Daoy (cell line): ENCODE data around the gene DUSP7. TPM values are rescaled to one million over a fixed set of nuclear protein-coding genes. Genes with fewer than 3 reads are reported as not detected.

ENCODE experiments used
- DNase-seq: peaks from one replicate; pipeline ENCODE4 v3.0.0-alpha.2; 2015; ENCODE audit warnings: low read depth
- total RNA-seq: library from RNA; depleted of rRNA; stranded (reverse); fragments of >200 nt; shearing (Covaris generic); gene quantifications from 2 replicates; pipeline ENCODE4 v1.2.3, GENCODE V29; 2014

DUSP7 gene
- total RNA-seq, 1 experiment from 2014 or later: 14.2 TPM

DNA sequence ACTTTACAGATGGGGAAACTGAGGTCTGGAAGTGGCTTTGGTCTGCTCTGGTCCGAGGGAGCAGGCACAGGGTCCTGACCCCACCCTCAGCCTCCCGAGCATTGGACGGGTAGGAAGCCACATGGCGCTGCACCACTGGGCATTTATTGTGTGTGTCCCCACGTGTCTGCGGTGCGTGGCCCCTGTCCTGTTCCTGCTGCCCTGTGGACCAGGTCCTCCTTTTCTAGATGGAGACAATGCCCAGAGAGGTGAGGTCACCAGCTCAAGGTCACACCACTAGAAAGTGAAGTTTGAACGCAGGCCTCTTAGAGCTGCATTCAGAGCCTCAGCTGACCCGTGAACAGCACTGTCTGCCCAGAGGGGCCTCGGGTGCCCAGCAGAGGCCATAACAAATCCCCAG is 26.8 kb downstream of the DUSP7 start:
- no peak for DNase-seq

DNA sequence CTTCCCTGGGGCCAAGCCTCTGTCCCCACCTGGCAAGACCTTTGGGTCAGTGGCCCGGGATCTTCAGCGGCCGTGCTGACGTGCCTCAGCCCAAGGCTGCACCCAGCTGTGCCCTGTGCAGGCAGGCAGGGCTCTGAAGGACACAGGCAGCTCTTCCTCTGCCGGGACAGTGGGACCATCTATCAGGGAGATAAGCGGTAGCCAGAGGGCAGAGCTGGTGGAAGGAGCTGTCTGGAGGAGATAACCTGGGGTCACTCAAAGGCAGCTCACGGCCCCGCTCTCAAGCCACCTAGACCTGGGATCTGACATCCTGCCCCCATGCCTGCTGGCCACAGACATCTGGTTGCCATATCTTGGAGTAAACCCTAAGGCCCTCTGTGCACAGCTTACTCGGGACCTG is 27.3 kb downstream of the DUSP7 start:
- DNase-seq: no peak

DNA sequence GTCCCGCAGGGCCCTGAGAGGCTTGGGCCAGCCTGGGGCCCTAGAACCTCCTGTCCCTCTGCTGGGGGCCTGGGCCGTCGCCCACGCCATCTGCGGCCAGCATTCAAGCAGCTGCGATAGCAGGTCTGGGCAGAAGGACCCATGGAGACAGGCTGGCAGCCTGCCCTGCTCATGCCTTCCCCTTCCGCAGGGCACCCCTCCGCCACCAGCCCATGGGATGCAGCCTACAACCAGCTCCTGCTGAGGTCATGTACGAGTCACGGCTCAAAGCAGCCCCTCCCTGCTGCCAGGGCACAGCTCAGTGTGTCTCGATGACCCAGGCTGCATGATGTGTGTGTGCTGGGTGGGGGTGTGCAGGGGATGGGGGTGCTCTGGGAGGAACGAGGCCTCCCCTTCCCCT is 27.8 kb downstream of the DUSP7 start:
- DNase-seq: peak; percentile 21

DNA sequence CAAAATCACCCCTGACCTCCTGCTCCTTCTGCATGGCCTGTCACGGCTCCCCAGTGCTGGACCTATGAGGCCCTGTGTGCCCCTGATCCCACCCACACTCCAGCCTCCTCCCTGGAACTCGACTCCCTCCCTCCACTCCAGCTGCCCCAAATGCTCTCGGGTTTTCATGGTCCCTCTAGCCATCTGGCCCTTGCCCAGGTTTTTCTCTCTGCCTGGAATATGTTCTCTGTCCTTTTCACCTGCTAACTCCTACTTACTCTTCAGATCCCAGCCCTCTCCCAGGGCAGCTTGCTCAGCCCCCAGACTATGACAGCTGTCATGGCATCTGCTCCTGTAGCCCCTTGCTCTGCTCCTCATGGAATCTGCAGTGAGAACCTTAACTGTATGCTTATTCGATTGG is 30.3 kb downstream of the DUSP7 start:
- DNase-seq: no peak

DNA sequence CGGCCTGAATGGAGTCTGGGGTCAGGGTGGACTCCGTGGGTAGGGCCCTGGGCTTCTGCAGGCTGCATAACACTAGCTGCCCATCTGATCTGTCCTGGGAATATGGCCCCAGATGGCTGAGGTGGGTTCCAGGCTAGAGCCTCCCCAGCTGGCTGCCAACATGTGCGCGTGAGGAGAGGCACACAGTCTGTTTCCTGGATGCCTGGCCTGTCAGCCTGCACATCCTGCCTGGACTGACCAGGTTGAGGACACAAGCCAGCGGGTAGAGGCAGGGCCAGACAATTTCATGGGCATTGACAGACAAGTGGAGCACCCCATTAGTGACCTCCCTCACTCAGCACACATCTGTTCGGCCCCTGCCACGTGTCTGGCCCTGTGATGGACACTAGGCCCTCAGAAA is 30.9 kb downstream of the DUSP7 start:
- DNase-seq: no peak

DNA sequence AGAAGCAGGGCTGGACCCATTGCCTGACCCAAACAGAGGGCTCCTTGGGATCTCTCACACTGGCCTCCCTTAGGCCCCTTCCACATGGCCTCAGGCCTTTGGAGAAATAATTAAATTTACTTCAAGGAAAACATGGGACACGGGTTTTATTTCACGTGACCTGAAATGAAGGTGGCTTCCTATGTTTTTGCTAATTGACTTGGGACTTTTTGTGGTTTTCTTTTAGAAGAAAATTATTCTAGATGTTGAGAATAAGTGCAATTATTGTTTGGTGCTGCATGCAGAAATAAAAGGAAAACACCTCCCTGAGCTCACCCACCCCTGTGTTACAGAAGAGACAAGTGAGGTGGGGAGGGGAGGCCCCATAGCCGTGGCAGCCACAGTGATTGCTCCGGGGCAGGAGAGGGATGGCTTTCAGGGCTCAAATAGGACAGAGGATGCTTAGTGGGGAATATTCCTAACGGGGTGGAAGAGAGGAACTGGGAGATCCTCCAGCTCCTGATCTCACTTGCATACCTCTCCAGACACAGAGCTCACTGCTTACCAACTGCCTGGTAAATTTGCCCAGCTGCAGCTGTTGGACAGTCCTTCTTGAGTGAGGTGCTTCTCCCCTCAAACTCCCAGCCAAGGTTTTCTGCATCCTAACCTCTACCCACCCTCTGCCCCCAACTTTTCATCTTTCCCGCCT is 31.5 kb downstream of the DUSP7 start:
- no peak for DNase-seq

DNA sequence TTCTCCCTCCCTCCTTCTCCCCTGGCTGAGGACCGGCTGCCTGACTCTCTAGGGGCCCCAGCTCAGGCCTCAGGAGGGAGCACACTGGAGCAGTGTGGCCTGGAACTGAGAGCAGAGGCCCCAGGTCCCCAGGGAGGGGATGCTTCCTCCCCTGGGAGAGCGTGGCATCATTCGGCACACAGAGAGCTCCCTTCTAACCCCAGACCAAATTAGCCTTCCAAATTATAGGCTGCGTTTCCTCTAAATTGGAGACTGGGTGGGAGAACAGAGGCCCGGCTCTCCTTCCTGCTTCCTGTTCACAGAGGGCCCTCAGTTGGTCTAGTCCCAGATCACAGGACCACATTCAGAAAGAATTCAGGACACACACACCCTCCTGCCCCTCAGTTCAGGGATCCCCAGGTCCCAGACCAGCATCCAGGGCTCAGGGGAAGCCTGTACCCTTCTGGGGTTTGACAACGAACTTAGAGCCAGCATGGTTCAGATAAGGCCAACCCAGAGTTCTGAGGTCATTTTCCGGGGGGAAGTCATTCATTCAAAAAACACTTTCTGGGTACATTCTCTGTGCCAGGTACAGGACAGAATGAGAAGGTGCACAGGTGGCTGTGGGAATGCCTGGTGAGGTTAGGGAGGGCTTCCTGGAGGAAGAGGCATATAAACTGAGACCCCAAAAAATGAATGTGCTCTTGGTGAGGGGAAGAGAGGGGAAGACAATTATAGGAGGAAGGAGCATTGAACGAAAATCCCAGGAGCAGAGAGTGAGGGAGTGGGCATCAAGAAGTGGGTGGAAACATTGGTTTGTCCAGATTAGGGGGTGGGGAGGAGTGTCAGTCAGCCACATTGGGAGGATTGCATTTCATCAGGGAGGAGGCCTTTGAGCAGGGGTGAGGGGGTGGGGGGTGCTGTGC is 32.3 kb downstream of the DUSP7 start:
- DNase-seq: no peak

DNA sequence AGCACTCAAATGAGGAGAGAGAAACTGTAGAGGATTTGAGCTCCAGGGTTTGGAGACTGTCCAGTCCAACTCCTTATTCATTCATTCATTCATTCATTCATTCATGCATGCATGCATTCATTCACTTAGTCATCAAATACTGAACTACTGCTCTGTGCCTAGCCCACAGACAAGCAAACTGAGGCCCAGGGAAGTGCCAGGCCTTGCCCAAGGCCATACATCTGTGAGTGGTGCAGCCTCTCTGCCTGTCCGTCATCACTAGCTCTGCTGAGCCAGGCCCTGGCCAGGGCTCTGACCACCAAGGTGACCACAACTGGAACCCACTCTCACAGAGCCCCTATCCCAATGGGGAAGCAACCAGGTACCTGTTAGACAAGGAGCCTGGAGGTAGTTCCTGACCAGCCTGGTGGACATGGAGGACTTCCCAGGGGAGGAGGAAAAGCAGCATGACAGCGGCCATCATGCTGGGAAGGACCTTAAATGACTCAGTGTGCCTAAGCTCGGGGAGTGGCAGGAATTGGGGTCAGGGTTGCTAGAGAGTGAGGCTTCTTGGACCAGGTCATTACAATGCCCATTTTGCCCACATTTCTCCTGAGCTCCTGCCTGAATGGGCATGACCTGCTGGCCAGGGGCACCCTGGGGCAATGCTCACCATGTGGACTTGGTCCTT is 33.1 kb downstream of the DUSP7 start:
- no peak for DNase-seq

DNA sequence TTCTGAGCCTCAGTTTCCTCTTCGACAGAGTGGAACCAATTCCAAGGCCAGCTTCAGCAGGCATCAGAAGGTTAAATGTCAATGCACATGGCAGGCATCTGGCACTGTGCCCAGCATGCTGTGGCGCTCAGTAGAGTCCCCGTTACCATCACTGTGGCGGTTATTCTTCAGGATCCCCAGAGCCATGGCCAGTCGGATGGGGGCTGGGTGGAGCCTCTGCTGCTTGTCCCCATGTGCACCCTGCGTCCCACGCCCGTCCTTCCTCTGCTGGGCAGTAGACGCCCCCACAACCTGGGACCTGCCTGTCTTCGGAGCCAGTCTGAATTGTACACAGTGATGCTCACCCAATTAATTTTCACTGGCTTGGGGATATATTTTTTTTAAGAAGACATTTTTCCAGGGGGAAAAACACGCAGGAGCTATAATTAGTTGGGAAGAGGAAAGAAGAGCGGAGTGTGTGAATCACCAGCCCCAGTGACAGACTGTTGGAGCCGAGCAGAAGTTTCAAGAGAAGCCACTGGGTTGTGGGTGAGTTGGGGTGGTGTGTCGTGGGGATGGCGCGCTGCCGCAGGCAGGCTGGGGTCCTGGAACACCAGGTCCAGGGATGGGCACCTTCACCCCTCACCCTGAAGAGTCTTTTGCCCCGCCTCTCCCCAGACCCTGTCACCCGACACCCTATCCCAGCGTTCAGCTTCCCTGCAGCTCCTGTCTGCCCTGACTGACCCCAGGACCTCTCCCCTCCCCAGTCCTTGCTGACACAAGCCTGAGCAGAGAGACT is 33.9 kb downstream of the DUSP7 start:
- DNase-seq: no peak

DNA sequence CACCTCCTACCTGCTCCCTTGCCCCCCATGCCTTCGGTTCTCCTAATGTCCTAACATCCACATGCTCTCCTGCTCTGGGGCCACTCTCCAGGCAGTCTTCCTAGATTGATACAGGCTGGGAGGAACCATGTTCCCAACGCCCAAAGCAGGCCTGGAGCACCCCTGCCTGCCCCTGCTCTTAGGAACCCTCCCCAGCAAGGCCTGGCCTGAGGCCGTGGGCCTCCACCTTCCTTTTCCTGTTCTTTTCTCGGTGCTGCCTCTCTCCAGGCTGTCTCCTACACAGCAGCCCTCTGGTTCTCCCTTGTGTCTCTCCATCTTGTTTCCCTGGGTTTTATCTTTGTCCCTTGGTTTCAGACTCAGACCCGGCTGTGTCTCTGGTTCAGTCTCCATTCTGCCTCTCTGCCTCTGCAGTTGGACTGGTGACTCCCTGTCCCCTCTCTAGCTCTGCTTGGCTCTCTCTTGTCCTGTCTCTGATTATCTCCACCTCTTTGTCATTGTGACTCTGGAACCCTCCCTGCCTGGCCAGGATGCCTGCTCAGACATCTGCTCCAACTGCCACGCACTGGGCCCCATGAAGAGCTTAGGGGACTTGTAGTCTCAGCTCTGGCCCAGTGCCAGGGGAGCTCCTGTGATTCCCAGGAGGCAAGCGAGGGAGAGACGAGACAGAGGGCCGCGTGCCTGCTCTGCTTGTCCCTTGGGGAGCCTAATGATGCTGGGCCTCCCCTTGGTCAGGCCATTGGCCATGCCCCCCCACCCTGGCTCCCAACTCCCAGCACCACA is 34.7 kb downstream of the DUSP7 start:
- no peak for DNase-seq

DNA sequence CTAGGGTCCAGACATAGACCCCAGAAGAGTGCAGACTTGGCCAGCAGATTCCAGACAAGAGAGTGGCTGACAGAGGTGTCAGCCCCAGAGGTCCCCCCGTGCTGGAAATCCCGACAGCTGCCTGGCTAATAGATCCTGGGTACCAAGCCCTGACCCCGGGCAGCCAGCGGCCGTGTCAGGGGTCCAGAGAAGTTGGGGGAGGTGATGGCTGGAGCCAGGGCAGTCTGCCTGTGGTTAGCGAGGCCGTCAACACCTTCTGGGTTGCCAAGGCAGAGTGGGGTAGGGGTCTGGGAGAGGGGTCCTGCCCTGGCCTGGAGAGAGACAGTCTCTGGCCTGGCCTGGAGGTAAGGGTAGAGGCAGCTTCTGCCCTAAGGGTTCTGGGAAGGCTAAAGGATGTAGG is 35.6 kb downstream of the DUSP7 start:
- DNase-seq: no peak

DNA sequence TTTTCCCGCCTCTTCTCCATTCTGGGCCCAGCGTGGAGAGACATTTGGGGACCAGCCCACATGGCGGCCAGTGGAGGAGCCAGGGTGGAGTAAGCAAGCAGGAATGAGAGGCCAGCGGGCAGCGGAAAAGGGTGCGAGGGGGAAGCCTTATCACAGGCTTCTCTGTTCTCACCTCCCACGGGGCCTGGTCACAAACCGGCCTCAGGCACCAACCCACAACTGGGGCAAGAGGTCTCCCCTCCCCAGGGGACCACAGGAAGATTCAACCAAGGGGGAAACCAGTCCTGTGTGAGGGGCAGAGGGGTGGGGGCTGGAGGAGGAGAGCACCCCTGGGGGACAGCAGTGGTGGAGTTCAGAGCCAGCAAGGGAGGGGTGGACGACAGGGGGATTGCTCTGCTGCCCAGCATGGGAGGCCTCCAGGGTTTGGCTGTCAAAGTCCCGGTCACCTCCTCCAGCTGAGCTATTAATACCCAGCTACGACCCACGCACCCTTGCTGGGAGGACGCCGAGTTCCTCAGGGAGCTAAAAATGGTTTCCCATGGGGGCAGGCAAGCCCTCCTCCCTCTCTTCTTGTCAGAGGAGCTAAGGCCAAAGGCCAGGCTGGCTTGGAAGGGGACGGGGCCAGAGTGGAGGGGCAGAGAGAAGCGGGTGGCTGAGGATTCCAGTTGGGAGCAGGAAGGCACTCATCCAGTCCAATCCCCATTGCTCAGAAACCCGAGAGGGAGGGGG is 36.9 kb downstream of the DUSP7 start:
- DNase-seq: no peak

DNA sequence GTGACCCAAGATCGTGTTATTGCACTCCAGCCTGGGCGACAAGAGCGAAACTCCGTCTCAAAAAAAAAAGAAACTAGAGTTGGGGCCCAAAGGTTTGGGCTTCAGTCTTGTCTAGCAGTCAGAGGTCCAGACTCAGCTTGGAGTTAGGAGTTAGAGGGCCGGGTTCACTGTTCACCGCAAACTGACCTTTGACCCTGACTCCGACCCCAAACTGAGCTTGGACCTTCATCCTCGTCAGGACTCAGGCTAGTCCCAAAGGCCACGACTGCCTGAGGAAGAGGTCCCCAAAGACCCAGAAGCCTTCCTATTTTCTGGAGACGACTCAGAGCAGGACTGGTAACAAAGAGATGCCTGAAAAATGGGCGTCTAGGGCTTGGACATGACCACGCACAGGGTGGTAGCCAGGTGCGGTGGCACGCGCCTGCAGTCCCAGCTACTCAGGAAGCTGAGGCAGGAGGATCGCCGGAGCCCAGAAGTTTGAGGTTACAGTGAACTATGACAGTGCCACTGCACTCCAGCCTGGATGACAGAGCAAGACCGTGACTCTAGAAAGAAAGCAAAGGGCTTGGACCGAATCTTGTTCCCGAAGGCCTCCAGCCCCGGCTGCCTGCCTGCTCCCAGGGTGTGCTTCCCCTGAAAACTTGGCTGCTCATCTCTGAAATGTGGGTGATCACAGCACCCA is 37.9 kb downstream of the DUSP7 start:
- DNase-seq: no peak

DNA sequence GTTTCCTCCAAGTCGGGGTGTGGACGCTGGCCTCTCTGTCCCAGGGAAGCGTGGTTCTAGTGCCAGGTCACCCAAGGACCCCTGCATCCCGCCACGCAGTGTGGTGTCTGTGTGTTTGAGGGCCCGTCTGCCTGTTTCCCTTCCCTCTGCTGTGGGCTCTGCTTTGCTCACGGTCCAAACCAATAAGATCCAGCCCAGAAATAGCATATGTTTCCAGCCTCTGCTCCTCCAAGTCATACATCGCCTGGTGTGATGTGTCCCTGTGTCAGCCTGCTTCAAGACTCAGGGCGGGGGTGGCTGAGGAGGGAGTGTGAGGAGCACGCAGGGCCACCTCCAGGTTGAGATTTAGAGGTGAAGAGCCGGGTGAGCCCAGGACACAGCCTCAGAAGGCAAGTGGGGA is 38.8 kb downstream of the DUSP7 start:
- DNase-seq: no peak

DNA sequence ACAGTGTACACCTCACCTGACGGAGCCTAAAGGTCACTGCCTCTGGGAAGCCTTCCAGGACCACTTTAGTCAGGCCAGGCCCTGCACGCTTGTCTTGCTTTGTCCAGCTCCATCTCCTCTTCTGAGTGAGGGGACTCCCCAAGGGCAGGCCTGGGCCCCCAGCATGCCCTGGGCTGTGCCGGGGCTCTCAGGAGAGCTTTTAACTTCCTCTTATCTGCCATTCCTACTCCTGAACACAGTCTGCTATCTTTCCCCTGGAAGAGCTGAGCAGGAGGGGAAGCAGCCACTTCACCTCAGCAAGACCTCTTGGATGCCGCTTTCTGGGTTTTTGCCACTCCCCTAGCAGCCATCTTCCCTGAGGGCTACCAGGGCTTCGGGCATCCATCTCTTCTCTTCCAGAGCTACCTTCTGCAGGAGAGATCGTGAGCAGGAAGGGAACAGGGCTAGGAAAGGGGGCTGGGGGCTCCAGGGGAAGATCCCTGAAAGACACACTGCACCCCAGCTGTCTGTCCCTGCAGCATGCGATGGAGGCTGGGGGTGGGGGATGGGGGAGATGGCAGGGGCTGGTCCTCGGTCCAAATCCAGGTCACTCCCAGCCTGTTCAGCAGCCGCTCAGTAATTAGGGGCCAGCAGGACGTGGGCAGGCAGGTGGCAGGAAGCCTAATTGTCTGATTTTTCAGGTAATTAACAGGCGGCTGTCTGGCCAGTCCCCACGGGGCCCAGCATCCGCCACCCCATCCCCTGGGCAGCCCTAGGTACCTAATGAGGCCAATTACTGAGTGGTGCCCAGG is 40.7 kb downstream of the DUSP7 start:
- no peak for DNase-seq

DNA sequence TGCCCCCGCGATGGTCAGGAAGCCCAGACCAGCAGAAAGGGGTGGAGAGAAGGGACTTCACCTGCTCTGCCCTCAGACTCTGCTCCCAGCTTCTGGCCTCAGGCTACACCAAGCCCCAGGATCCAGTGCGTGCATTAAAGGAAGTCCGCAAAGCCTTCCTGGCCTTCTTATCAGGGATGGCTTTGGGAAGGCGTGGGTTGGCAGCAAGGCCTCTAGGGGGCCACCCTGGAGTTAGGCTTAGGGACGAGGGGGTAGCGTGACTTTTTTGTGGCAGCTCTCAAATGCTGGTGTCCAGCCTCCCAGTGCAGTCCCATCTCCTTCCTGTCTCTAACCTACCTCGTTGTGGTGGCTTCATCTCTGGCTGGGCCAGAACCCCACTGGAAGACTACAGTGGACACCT is 41.8 kb downstream of the DUSP7 start:
- no peak for DNase-seq

DNA sequence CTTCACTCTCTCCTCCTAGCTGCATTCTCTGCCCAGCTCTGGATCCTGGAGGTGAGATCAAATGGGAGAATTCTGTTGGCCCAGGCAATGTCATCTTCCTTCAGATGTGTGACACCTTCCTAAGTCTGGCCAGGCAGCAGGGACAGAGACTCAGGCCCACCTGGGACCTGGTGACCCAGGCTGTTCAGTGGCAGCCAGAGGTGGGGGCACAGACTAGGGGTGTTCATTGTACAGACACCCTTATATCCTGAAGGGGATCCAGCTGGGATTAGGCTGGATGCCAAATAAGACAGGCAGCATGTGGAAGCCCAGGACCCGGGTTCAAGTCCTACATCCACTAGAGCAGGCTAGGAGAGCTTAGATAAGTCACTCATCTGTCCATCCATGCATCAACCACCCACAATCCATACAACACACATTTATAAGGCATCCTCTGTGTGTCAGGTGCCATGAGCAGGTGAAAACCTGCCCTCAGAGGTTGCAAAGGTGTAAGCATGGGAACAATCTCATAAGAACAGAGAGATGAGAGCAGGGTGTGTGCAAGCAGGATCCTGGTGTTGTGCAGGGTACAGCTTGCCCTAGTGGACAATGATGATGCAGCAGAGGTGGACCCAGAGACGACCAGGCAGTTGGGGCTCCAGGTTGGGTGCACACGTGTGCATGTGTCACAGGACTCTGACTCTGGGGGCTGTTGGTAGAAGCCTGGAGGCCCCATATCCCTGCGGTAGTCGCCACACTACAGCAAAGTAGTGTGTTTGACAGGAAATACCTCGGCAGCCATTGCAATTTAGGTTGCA is 42.4 kb downstream of the DUSP7 start:
- DNase-seq: no peak

DNA sequence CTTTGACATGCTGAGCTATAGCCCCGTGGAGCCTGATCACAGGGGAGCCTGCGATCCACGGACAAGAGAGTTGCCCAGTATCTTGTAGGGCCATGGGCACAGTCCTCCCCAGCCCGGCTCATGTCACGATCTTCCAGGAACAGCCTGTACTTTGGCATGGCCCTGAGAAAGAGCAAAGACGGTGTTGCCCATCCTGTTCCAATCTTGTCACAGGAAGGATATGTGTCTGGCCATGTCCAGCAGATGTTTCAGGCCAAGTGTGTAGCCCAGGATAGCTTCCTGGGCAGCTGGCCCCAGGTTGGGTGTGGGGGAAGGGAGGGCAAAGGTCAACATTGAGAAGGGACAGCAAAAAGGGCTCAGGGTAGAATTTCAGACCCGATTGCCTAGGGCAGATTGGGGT is 43.7 kb downstream of the DUSP7 start:
- DNase-seq: no peak
